Endothelial cell of umbilical vein (primary cell): ENCODE results near the gene TLE3.

ENCODE experiments used
- CTCF ChIP-seq, 2 donors: IDR thresholded peaks; 1 replicate in 1 of 2; 2 replicates in 1 of 2; pipeline ENCODE4 v1.5.1; 2011; ENCODE audit warnings: low read length in 2 of 2, mild to moderate bottlenecking in 2 of 2, moderate library complexity in 2 of 2, control low read depth in 1 of 2, inconsistent platforms in 1 of 2, low read depth in 1 of 2; ENCODE audit not compliant: insufficient read depth in 1 of 2; ENCODE audit errors: extremely low read depth in 1 of 2
- MAX ChIP-seq: IDR thresholded peaks from 2 replicates; pipeline ENCODE4 v1.6.1; 2011; ENCODE audit not compliant: insufficient read depth, insufficient read length
- POLR2A ChIP-seq: IDR thresholded peaks from 2 replicates; pipeline ENCODE4 v1.6.1; 2012; ENCODE audit warnings: low read depth, mild to moderate bottlenecking, control low read depth, low read length

- TF ChIP-seq CTCF (IDR thresholded peaks at IDR 0.05; ENCODE audit: extremely low read depth in 1 of 2, insufficient read depth in 1 of 2, low read depth in 1 of 2, low read length in 2 of 2) (no peak), MAX (no peak), POLR2A (no peak)
Observed at GRCh38 chr15:70060993-70061305, 36.8 kb downstream of the TLE3 start.
